Activated naive CD8-positive, alpha-beta T cell treated with anti-CD3 and anti-CD28 coated beads, Interleukin-2, amount 50 U/mL, for 16 hours (primary cell): ENCODE measurements around the gene ULK4.
"Not testable (repeated sequence)": the region's sequence is repeated elsewhere in the genome, so short reads cannot be mapped to it uniquely, and the experiment has no call there.

Experiments
- DNase-seq: peaks from one replicate; pipeline ENCODE4 v3.0.0-alpha.2; 2020; ENCODE audit warnings: low read depth, low spot score

ULK4 gene

DNA sequence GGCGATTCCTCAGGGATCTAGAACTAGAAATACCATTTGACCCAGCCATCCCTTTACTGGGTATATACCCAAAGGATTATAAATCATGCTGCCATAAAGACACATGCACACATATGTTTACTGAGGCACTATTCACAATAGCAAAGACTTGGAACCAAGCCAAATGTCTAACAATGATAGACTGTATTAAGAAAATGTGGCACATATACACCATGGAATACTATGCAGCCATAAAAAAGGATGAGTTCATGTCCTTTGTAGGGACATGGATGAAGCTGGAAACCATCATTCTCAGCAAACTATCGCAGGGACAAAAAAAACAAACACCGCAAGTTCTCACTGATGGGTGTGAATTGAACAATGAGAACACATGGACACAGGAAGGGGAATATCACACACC, 515.6 kb downstream of the ULK4 start:
- not testable (repeated sequence) for DNase-seq

DNA sequence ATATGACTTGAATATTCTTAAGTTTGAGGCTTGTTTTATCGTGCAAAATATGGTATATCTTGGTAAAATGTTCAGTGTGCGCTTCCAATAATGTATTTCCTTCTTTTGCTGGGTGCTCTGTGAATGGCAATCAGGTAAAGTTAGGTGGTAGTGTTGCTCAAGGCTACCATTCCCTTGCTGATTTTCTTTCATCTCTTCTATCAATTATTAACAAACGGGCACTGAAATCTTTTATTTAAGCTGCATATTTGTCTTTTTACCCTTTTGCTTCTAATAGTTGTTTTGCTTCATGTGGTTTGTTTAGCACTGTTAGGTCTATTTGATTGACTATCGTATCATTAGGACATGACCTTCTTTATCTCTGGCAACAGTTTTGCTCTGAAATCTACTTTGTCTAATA, 520.3 kb downstream of the ULK4 start:
- DNase-seq = no peak

DNA sequence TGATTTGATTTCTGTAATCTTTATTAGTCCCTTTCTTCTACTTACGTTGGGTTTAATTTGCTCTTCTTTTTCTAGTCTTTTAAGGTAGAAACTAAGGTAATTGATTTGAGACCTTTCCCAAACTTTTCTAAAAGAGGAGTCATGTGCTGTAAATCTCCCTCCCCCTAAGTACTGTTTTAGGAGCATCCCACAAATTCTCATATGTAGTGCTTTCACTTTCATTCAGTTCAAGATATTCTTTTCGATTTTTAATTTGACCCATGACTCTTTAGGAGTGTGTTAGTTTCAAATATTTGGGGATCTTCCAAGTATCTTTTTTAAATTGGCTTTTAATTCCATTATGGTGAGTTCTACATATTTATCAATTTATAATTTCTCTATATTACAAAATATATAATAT, 520.8 kb downstream of the ULK4 start:
- no peak for DNase-seq

DNA sequence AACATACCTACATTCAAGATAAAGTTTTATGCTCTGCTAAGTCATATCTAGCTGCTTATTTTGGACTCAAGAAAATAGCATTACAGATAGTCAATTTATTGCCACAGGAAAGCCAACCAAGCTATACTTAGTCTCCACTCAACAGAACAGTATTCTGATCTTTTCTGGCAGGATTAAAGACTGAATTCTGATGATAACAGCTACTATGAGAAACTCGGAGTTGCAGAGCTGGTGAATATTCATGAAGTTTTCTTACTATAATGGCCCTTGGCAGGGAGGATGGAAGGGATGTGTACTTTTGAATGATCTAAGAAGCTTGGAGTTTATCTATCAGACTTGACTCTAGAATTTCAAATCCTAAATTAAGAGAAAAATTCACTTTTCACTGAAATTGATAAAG, 524.9 kb downstream of the ULK4 start:
- DNase-seq = no peak

DNA sequence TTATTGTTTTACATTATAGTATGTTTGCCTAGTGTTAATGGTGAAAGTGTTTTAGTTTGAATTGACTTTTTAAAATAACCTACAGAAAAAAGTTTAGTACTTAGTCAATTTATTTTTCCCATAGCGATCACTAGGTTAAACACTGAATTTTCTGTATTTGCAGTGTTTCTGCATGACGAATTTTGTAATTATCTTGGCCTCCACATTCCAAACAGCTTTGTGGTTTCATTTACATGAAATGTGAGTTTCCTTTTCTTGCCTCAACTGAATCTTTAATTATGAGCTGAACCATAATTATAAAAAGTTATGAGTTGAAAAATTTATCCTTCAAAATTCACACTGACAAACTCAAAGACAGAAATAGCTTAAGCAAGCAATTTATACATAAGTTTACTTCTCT, 527.1 kb downstream of the ULK4 start:
- DNase-seq = no peak

DNA sequence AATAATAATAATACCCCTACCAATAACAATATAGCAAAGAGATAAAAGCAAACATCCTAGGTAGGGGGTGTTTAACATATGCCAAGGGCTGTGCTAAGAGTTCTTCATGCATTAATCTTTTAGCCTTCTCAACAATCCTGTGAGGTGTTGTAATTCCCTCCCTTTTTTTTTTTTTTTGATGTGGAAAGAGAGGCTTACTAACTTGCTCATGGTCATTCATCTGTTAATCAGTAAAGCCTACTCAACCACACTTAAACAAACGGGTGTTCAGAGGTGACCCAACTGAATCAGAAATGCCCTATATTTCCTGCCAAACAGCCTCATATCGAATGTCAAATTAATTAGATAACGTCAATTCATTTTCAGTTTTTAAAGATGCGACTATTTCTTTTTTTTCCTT, 530.5 kb downstream of the ULK4 start:
- DNase-seq = no peak

DNA sequence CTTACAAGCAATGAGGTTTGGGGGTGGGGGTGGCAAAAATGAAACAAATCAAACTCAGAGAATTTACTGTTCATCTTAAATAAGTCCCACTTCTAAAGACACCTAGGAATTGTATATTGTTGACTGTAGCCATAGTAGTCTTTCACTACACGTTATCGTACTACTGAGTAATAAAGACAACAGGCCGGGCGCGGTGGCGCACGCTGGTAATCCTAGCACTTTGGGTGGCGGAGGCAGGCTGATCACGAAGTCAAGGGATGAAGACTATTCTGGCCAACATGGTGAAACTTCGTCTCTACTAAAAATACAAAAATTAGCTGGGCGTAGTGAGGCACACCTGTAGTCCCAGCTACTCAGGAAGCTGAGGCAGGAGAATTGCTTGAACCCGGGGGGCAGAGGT, 531.0 kb downstream of the ULK4 start:
- no peak for DNase-seq

DNA sequence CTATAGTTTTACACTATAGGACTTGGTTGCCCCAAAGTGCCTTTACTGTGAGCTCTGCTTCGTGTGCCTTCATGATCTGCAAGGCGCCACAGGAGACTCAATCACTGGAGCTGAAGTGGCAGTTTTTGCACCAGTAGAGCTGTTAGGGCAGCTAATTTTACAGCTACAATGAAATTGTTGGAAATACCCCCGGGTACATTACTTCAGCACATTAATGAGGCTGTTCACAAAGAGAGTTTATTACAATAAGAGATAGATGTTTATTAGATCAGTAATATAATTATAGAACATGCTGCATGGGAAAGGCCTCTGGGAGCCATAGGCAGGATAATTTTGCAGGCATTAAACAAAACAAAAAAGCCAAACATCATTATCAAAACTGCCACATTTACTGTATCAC, 531.5 kb downstream of the ULK4 start:
- no peak for DNase-seq

DNA sequence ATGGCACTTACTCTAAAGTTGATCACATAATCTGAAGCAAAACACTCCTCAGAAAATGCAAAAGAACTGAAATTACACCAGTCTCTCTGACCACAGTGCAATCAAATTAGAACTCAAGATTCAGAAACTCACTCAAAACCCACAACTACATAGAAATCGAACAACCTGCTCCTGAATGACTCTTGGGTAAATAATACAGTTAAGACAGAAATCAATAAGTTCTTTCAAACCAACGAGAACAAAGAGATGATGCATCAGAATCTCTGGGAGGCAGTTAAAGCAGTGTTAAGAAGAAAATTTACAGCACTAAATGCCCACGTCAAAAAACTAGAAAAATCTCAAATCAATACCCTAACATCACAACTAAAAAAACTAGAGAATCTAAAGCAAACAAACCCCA, 535.4 kb downstream of the ULK4 start:
- DNase-seq = no peak

DNA sequence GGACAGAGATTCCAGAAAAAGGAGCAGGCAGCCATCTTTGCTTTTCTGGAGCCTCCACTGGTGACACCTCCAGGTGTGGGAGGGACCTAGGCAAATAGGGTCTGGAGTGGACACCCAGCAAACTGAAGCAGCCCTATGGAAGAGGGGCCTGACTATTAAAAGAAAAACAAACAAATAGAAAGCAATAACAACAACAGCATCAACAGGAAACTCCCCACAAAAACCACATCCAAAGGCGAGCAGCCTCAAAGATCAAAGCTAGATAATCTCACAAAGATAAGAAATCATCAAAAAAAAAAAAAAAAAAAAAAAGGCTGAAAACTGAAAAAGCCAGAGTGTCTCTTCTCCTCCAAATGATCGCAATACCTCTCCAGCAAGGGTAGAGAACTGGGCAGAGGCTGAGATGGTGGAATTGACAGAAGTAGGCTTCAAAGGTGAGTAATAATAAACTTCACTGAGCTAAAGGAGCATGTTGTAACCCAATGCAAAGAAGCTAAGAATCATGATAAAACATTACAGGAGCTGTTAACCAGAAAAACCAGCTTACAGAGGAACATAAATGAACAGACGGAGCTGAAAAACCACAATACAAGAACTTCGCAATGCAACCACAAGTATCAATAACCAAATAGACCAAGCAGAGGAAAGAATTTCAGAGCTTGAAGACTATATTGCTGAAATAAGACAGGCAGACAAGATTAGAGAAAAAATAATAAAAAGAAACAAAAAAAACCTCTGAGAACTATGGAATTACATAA, 537.2 kb downstream of the ULK4 start:
- no peak for DNase-seq

DNA sequence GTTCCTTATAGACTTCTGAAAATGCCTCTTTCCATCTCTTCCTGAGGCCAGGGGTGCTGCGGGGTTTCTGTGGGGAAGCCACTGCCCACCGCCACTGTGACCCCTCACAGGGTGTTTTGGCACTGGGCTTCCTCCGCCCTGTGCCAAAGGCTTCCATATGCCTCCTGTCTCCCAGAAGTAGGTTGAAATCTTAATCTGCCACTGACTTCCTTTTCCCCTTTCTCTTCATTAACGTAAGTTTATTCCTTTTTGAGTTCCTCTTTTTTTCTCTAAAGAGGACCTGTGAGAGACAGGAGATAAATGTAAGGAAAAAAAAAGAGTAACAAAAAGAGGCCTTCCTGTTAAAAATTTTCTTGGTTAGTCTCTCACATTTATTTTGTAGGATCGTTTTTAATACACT, 542.1 kb downstream of the ULK4 start:
- DNase-seq = no peak

DNA sequence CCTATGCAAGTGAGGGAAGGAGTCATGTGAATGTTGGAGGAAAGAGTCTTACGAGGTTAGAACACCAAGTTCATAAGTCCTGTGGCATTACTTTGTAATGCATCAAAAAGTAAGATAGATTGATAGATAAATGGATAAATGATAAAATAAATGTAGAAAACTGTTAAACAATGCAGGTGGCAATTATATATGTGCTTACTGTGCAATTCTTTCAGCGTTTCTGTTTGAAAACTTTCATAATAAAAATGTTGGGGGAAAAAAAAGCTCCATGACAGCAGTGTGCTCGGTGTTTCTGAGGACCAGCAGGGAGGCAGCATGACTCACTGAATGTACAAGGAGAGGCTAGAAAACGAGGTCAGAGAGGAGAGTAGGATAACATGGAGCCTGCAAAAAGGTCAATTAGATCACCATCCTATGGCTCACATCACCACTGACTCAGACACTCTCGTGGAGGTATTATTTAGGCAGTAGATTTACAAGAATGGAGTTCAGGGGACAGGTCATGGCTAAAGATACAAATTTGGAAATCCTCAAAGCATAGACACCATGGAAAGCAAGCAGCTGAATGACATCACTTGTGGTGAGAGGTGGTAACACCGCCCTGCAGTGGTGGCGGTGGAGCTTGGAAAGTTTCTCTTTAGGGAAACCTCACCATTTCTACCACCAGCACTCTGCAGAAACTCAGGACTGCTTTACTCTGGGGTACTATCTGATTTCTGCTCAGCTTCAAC, 542.8 kb downstream of the ULK4 start:
- no peak for DNase-seq

DNA sequence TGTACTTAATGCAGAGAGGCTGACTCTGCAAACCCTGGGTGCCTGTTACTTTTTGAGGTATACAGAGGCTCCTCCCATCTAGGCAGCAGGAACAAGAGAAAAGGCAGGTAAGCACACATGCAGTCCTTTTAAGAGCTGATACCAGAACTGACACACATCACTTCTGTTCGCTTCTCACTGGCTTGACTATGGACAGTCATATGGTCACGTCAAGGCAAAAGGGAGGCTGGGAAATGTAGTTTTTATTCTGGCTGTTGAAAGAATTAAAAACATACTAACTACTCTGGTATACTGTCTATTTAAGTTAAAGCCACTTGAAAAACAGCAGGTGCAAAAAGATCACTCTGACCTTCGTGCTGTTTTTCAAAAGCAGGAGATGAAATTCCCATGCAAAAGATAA, 544.3 kb downstream of the ULK4 start:
- DNase-seq = no peak

DNA sequence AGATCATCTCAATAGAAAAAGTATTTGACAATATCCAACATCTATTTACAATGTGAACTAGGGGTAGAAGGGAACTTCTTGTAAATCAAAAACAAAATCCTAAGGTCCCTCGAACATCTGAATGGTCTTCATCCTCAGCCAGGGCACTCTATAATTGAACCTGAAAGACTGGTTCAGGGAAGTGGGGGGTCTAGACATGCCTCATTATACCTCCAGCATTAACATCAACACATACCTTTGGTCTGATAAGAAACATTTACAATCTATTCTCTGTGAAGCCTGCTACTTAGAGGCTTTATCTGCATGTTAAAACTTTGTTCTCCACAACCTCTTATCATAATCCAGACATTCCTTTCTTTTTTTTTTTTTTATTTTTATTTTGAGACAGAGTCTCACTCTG, 550.8 kb downstream of the ULK4 start:
- no peak for DNase-seq

DNA sequence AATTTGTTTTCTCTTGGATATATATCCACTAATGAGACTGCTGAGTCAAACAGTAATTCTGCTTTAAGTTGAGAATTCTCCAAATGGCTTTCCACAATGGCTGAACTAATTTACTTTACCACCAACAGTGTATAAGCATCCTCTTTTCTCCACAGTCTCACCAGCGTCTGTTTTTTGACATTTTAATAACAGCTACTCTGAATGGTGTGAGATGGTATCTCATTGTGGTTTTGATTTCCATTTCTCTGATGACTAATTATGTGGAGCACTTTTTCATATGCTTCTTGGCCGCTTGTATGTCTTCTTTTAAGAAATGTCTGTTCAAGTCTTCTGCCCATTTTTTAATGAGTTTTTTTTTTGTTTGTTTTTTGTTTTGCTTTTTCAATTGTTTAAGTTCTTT, 556.4 kb downstream of the ULK4 start:
- no peak for DNase-seq

DNA sequence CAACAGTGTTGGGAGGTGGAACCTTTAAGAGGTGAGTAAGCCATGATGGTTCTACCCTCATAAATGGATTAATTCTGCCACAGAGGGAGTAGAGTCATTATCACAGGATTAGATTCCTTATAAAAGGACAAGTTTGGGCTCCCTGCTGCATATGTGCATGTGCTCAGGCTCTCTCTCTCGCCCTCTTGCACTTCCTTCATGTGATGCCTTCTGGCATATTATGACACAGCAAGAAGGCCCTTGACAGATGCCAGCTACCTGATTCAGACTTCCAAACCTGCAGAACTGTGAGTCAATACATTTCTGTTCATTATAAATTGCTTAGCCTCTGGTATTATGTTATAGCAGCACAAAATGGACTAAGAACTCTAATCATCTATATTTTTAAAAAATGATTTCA, 557.3 kb downstream of the ULK4 start:
- DNase-seq = no peak

DNA sequence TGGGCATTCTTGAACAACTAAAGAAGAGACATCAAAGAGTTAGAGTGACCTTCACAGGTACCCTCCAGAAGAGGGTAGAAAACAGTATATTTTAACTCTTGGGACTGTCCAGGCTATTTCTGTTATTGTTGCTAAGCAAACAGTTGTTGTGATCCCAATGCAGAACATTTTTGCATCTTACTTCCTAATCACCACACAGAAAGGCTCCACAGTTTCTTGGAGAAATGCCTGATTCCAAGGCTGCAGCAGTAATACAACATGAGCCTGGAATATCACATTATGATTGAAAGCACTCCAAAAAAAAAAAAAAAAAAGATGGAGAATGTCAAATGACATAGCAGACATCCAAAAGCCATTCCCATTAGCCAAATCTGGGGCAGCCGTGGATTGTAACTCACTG, 567.0 kb downstream of the ULK4 start:
- no peak for DNase-seq

DNA sequence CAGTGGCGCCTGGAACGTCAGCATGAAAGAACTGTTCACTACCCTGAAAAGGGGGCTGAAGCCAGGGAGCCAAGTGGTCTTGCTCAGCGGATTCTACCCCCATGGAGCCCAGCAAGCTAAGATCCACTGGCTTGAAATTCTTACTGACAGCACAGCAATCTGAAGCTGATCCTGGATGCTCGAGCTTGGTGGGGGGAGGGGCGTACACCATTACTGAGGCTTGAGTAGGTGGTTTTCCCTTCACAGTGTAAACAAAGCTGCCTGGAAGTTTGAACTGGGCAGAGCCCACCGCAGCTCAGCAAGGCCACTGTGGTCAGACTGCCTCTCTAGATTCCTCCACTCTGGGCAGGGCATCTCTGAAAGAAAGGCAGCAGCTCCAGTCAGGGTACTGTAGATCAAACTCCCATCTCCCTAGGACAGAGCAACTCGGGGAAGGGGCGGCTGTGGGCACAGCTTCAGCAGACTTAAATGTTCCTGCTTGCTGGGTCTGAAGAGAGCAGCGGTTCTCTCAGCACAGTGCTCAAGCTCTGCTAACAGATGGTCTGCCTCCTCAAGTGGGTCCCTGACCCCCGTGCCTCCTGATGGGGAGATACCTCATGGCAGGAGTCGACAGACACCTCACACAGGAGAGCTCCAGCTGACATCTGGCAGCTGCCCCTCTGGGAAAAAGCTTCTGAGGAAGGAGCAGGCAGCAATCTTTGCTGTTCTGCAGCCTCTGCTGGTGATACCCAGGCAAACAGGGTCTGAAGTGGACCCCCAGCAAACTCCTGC, 591.0 kb downstream of the ULK4 start:
- not testable (repeated sequence) for DNase-seq

DNA sequence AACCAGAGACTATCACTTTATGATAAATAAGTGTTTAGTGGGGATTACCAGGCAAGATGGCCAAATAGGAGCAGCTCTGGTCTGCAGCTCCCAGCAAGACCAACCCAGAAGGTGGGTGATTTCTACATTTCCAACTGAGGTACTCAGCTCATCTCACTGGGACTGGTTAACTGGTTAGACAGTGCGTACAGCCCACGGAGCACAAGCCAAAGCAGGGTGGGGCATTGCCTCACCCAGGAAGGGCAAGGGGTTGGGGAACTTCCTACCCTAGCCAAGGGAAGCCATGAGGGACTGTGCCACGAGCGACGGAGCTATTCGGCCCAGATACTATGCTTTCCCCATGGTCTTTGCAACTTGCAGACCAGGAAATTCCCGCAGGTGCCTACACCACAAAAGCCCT, 591.6 kb downstream of the ULK4 start:
- no peak for DNase-seq

DNA sequence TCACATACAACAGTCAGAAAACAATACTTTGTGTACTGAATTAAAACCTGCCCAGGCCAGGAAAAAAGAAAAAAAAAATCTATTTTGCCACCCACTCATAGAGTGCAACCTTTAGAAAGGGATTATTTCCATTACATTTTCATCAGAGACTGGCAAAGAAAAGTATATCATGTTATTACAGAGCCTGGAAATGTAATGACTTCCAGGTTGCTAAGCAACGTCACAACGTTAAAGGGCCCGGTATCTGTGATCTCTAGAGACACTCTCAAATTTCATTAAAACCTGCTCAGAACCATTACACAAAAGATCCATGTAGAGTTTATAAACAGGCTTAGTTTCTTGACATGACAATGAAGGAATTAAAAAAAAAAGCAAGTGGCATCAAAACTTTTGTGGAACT, 592.1 kb downstream of the ULK4 start:
- DNase-seq = no peak

DNA sequence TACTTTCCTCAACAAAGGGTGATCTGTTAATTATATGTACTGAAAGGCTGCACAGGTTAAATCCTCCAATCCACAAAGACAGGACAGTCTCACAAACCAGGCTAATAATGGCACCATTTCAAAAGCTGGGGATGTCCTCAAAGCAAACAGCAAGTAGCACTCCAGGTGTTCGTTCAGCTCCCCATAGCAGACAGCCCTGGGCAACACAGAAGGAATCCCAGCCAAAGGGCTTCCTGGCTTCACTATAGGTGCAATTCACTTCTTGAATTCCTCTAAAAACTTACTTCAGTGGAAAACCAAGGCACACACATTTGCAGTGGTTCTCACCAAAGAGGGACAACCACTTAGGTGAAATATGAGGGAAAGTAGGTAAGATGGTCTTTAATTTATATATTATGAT, 595.9 kb downstream of the ULK4 start:
- DNase-seq = no peak

DNA sequence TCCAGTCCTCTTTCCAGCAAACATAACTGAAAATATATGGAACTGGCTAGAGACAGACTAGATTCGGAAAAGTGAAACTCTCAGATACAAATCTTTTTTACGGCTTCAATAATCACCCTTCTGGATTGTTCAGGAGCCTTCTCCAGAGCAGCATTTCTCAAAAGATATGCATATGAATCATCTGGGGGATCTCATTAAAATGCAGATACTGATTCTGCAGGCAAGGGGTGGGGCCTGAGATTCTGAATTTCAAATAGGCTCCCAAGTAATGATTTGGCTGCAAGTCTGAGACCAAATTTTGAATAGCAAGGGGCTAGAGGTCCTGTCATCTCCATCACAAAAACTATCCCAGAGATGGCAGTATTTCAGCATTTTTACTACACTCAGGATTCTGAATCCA, 597.2 kb downstream of the ULK4 start:
- no peak for DNase-seq
